NCI-H2081 (cell line): ENCODE measurements around the gene TFB2M.
"Not testable (repeated sequence)": the region's sequence is repeated elsewhere in the genome, so short reads cannot be mapped to it uniquely, and the experiment has no call there.

Source experiments
- DNase-seq, 2 experiments: peaks; one replicate each; lab custom pipeline; 2025; lab: John Stamatoyannopoulos, UW

Gene TFB2M

GRCh38 chr1:246566128-246566812 lies at the start of gene TFB2M, which contains the start of gene CNST:
Gene TFB2M, minus strand, starts transcription at chr1:246566261. Its CDS starts 123 bp downstream, at chr1:246566138.
Gene CNST, plus strand, starts transcription at chr1:246566456. Its CDS starts 25,107 bp downstream, at chr1:246591563.
- DNase-seq: peak; percentile 99 to 100

- DNase-seq: no peak
Measured at GRCh38 chr1:246613096-246613758, 47.2 kb upstream of the TFB2M start.

GRCh38 chr1:246609632-246610031 lies 43.6 kb upstream of the TFB2M start:
- DNase-seq: no peak

GRCh38 chr1:246608616-246609376 lies 42.7 kb upstream of the TFB2M start:
- DNase-seq: no peak

- DNase-seq: no peak
Measured at GRCh38 chr1:246607462-246607861, 41.4 kb upstream of the TFB2M start.

GRCh38 chr1:246605231-246605630 lies 39.2 kb upstream of the TFB2M start:
- not testable (repeated sequence) for DNase-seq

GRCh38 chr1:246602194-246602593 lies 36.1 kb upstream of the TFB2M start:
- DNase-seq: no peak

GRCh38 chr1:246600579-246600978 lies 34.5 kb upstream of the TFB2M start:
- DNase-seq: no peak

- DNase-seq: no peak
Measured at GRCh38 chr1:246599315-246599714, 33.3 kb upstream of the TFB2M start.

- DNase-seq: no peak
Measured at GRCh38 chr1:246597971-246598370, 31.9 kb upstream of the TFB2M start.

- DNase-seq: peak; percentile 39 to 75
Measured at GRCh38 chr1:246597340-246597739, 31.3 kb upstream of the TFB2M start.

- DNase-seq: no peak
Measured at GRCh38 chr1:246595146-246595545, 29.1 kb upstream of the TFB2M start.

GRCh38 chr1:246592695-246593094 lies 26.6 kb upstream of the TFB2M start:
- no peak for DNase-seq

GRCh38 chr1:246591958-246592357 lies 25.9 kb upstream of the TFB2M start:
- no peak for DNase-seq

- no peak for DNase-seq
Measured at GRCh38 chr1:246591504-246591903, 25.4 kb upstream of the TFB2M start.

- no peak for DNase-seq
Measured at GRCh38 chr1:246591047-246591446, 25.0 kb upstream of the TFB2M start.

- DNase-seq: not testable (repeated sequence)
Measured at GRCh38 chr1:246589919-246590318, 23.9 kb upstream of the TFB2M start.

- DNase-seq: no peak
Measured at GRCh38 chr1:246588159-246588721, 22.2 kb upstream of the TFB2M start.

GRCh38 chr1:246587606-246588005 lies 21.5 kb upstream of the TFB2M start:
- DNase-seq: no peak

GRCh38 chr1:246587032-246587431 lies 21.0 kb upstream of the TFB2M start:
- DNase-seq: no peak

GRCh38 chr1:246583448-246584185 lies 17.6 kb upstream of the TFB2M start:
- DNase-seq: peak; percentile 72 to 83

GRCh38 chr1:246583056-246583440 lies 17.0 kb upstream of the TFB2M start:
- DNase-seq: peak in 1 of 2 experiments; percentile 16
